AG09309 (cell line): ENCODE data around the gene GPC4.

Experiments
- DNase-seq: peaks from one replicate; pipeline ENCODE4 v3.0.0-alpha.2; 2010; ENCODE audit warnings: low read depth
- H3K4me3 ChIP-seq: 2 replicates; pipeline ENCODE4 v1.5.1; 2011; ENCODE audit warnings: mild to moderate bottlenecking, low read depth, low read length, moderate library complexity; ENCODE audit not compliant: control insufficient read depth
- TF ChIP-seq, protein P1 (sequence below): IDR thresholded peaks from 2 replicates; pipeline ENCODE4 v1.5.1; 2011; ENCODE audit warnings: mild to moderate bottlenecking, low read depth, low read length, inconsistent platforms; ENCODE audit not compliant: insufficient read depth, control insufficient read depth; ENCODE audit errors: missing control alignments

Gene GPC4

DNA sequence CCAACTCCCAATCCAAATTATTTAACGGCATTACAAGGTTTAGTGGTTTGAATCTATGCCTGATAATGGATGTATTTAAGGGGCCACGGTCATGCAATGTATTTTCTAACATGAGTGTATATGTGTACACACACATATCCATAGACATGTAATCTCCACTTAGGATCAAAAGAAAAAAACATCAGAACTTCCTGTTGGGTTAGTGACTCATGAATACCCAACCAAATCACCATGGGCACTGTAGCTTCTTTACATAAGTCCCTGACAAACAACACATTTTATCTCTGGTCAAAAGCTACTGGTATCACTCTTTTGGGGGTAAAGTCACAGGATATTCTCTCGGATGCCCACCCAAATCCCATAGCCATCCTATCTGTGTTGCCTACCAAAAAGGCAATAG is 160.6 kb downstream of the GPC4 start:
- no peak for DNase-seq
- no peak overlapping the region for H3K4me3 ChIP-seq
- TF ChIP-seq, protein P1, sequence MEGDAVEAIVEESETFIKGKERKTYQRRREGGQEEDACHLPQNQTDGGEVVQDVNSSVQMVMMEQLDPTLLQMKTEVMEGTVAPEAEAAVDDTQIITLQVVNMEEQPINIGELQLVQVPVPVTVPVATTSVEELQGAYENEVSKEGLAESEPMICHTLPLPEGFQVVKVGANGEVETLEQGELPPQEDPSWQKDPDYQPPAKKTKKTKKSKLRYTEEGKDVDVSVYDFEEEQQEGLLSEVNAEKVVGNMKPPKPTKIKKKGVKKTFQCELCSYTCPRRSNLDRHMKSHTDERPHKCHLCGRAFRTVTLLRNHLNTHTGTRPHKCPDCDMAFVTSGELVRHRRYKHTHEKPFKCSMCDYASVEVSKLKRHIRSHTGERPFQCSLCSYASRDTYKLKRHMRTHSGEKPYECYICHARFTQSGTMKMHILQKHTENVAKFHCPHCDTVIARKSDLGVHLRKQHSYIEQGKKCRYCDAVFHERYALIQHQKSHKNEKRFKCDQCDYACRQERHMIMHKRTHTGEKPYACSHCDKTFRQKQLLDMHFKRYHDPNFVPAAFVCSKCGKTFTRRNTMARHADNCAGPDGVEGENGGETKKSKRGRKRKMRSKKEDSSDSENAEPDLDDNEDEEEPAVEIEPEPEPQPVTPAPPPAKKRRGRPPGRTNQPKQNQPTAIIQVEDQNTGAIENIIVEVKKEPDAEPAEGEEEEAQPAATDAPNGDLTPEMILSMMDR: no peak

DNA sequence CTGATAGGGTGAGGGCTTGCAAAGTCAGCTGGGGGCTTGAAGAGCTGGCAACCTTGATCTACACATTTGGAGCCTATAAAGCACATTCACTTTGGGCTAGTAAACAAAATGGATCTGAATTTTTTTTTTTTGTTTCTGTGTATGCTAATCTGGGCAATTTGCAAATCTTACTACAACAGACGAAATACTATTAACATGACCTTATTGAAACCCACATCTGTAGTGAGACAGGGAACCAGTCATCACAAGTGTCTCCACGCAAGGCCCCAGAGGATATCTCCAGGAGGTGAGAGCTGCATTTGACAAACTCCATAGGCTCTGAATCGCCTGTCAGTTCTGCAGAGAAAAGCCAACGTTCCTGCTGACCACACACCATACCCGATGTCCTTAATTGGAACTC is 164.1 kb downstream of the GPC4 start:
- H3K4me3 ChIP-seq: no peak overlapping the region

DNA sequence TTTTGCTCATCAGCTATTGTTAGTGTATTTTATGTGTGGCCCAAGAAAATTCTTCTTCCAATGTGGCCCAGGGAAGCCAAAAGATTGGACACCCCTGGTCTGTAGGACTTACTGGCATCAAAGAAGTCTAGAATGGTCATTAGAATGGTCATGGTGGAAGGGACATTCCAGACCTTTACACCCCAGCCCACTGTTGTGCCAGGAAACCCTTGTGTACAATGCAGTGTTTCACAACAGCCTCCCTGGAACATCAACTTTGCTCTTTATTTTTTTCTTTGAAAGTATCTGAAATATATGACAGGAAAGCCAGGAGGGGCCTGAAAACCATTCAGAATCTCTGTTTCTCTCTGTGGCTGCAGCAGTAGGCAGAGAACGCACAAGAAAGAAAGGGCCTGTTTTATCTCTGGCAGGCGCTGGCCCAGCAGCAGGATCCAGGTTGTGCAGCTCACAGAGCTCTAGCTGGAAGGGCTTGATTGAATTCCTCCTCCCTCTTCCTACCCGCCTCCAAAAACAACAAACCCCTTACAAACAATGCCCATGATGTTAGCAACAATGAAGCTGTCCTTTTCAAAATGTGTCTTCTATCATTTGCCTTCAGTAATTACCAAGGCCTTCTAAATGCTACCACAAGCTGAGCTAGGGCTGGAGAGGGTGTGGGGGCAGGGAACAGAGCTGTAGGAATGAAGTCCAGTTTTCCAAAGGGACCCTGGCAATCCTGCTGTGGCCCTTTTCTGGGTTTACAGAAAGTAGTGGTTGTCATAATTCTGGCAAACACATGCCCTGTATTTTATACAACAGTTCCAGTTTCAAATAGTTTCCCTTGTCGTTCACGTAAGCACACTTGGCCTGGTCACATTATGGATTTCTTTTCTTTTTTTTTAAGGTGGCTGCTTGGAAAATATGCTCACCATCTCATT is 164.8 kb downstream of the GPC4 start:
- no peak for DNase-seq
- TF ChIP-seq, protein P1: no peak

More for the DNA sequence above, 164.1 kb downstream of the GPC4 start:
- TF ChIP-seq, protein P1: no peak
- no peak for DNase-seq

More for the DNA sequence above, 164.8 kb downstream of the GPC4 start:
- no peak overlapping the region for H3K4me3 ChIP-seq
